ENCODE data around the gene TMEM233.

TMEM233 gene

GRCh38 chr12:119660076-119660475 lies 66.5 kb downstream of the TMEM233 start:
- no peak for DNase-seq

GRCh38 chr12:119661882-119662281 lies 68.3 kb downstream of the TMEM233 start:
- no peak for DNase-seq

GRCh38 chr12:119664642-119665041 lies 71.1 kb downstream of the TMEM233 start:
- DNase-seq, result no peak

- no peak for DNase-seq
These were observed 71.8 kb downstream of the TMEM233 start for GRCh38 chr12:119665164-119665929.

- DNase-seq, result no peak
These were observed 72.7 kb downstream of the TMEM233 start for GRCh38 chr12:119666226-119666795.

- no peak for DNase-seq
These were observed 73.5 kb downstream of the TMEM233 start for GRCh38 chr12:119666900-119667576.

- DNase-seq, result peak; percentile 98
These were observed 74.2 kb downstream of the TMEM233 start, which contains the start of gene PRKAB1 for GRCh38 chr12:119667577-119668323. TSS of gene PRKAB1 (plus strand) at chr12:119668133. CDS start at chr12:119668245, 112 bp downstream.

GRCh38 chr12:119668324-119668841 lies 74.8 kb downstream of the TMEM233 start:
- DNase-seq, result peak; percentile 67

- DNase-seq, result peak; percentile 38
These were observed 76.3 kb downstream of the TMEM233 start for GRCh38 chr12:119669744-119670472.

GRCh38 chr12:119671070-119671469 lies 77.5 kb downstream of the TMEM233 start:
- no peak for DNase-seq

- no peak for DNase-seq
These were observed 78.6 kb downstream of the TMEM233 start for GRCh38 chr12:119672194-119672593.

GRCh38 chr12:119673634-119674033 lies 80.1 kb downstream of the TMEM233 start:
- DNase-seq, result no peak

- DNase-seq, result no peak
These were observed 81.0 kb downstream of the TMEM233 start for GRCh38 chr12:119674560-119674959.

- no peak for DNase-seq
These were observed 82.4 kb downstream of the TMEM233 start for GRCh38 chr12:119676022-119676421.

GRCh38 chr12:119676573-119676972 lies 83.0 kb downstream of the TMEM233 start:
- no peak for DNase-seq

- DNase-seq, result no peak
These were observed 84.9 kb downstream of the TMEM233 start for GRCh38 chr12:119678459-119678858.

- no peak for DNase-seq
These were observed 85.5 kb downstream of the TMEM233 start for GRCh38 chr12:119679081-119679480.

- DNase-seq, result no peak
These were observed 85.9 kb downstream of the TMEM233 start for GRCh38 chr12:119679490-119679889.

GRCh38 chr12:119681111-119681510 lies 87.5 kb downstream of the TMEM233 start:
- no peak for DNase-seq

GRCh38 chr12:119681728-119682638 lies 88.4 kb downstream of the TMEM233 start:
- no peak for DNase-seq

- DNase-seq, result no peak
These were observed 89.2 kb downstream of the TMEM233 start for GRCh38 chr12:119682639-119683252.
